Neural progenitor cell (in vitro differentiated cells): ENCODE results near the gene FMR1NB. TPM values are rescaled to one million over a fixed set of nuclear protein-coding genes. Genes with fewer than 3 reads are reported as not detected.

Experiments used
- DNase-seq: peaks from one replicate; pipeline ENCODE4 v3.0.0-alpha.2; 2016; ENCODE audit warnings: low spot score
- H2AFZ ChIP-seq: fragments of 200-600 bp; sonication (generic); replicated peaks from 2 replicates; pipeline ENCODE4 v1.6.1; 2016; ENCODE audit warnings: antibody characterized with exemption
- H3F3A ChIP-seq: fragments of 200-600 bp; sonication (generic); 2 replicates; pipeline ENCODE4 v1.6.1; 2016; ENCODE audit warnings: antibody characterized with exemption, low read depth
- H3K27ac ChIP-seq: fragments of 200-600 bp; sonication (generic); 2 replicates; pipeline ENCODE4 v1.5.1; 2016; ENCODE audit warnings: mild to moderate bottlenecking
- H3K27me3 ChIP-seq: fragments of 200-600 bp; sonication (generic); 2 replicates; pipeline ENCODE4 v1.6.1; 2016; ENCODE audit warnings: mild to moderate bottlenecking, moderate library complexity
- H3K36me3 ChIP-seq: fragments of 200-600 bp; sonication (generic); 2 replicates; pipeline ENCODE4 v1.5.1; 2016
- H3K4me1 ChIP-seq: fragments of 200-600 bp; sonication (generic); 2 replicates; pipeline ENCODE4 v1.6.1; 2016; ENCODE audit warnings: mixed run types
- H3K4me2 ChIP-seq: fragments of 200-600 bp; sonication (generic); 2 replicates; pipeline ENCODE4 v1.6.1; 2016
- H3K4me3 ChIP-seq: fragments of 200-600 bp; sonication (generic); 2 replicates; pipeline ENCODE4 v1.5.1; 2016
- H3K79me2 ChIP-seq: fragments of 200-600 bp; sonication (generic); 2 replicates; pipeline ENCODE4 v1.6.1; 2016; ENCODE audit warnings: low read depth
- H3K9ac ChIP-seq: fragments of 200-600 bp; sonication (generic); 2 replicates; pipeline ENCODE4 v1.6.1; 2016
- H3K9me3 ChIP-seq: fragments of 200-600 bp; sonication (generic); 2 replicates; pipeline ENCODE4 v1.5.1; 2016; ENCODE audit warnings: low read depth
- H4K20me1 ChIP-seq: fragments of 200-600 bp; sonication (generic); 2 replicates; pipeline ENCODE4 v1.6.1; 2016; ENCODE audit warnings: low read depth
- H3K27ac Mint-ChIP-seq: 3 replicates; pipeline ENCODE4 v1.8.0; 2021; ENCODE audit warnings: mixed read lengths
- H3K27me3 Mint-ChIP-seq: 2 replicates; pipeline ENCODE4 v1.8.0; 2022; ENCODE audit warnings: low read depth, mild to moderate bottlenecking, inconsistent platforms, moderate library complexity, mixed read lengths; ENCODE audit not compliant: insufficient read depth
- H3K36me3 Mint-ChIP-seq: 3 replicates; pipeline ENCODE4 v1.8.0; 2021; ENCODE audit warnings: mixed read lengths
- H3K4me1 Mint-ChIP-seq: 3 replicates; pipeline ENCODE4 v1.8.0; 2021; ENCODE audit warnings: mixed read lengths
- H3K4me3 Mint-ChIP-seq: 3 replicates; pipeline ENCODE4 v1.8.0; 2021; ENCODE audit warnings: mild to moderate bottlenecking, moderate library complexity, mixed read lengths
- H3K9me3 Mint-ChIP-seq: 3 replicates; pipeline ENCODE4 v1.8.0; 2020; ENCODE audit warnings: mixed read lengths
- EZH2 ChIP-seq: fragments of 200-600 bp; sonication (generic); IDR thresholded peaks from 2 replicates; pipeline ENCODE4 v1.6.1; 2017; ENCODE audit warnings: antibody characterized with exemption, mild to moderate bottlenecking, moderate library complexity
- EZH2phosphoT487 ChIP-seq: fragments of 200-600 bp; sonication (generic); IDR thresholded peaks from 2 replicates; pipeline ENCODE4 v1.6.1; 2017; ENCODE audit warnings: antibody characterized with exemption
- small RNA-seq: library from RNA; depleted of rRNA; stranded (forward); fragments of <200 nt; gene quantifications from one replicate; pipeline ENCODE3, GENCODE V24; 2015
- total RNA-seq: library from RNA; depleted of rRNA; stranded (reverse); fragments of >200 nt; gene quantifications from 2 replicates; pipeline ENCODE4 v1.2.3, GENCODE V29; 2015; ENCODE audit warnings: low replicate concordance
- TF ChIP-seq, protein P1 (sequence below): fragments of 200-600 bp; sonication (generic); IDR thresholded peaks from 2 replicates; pipeline ENCODE4 v1.5.1; 2017; ENCODE audit warnings: antibody characterized with exemption, mild to moderate bottlenecking

The FMR1NB gene
- total RNA-seq, 1 donor from 2014 or later, result not detected

GRCh38 chrX:148067285-148067684, 86.1 kb downstream of the FMR1NB start:
- Histone ChIP-seq H3K27ac (no peak overlapping the region), H3K79me2 (no peaks in the 10 kb centered on the region), H3K9me3 (no peaks in the 10 kb centered on the region), H3K9ac (no peak overlapping the region), H3F3A (no peaks in the 10 kb centered on the region), H3K4me2 (no peak overlapping the region), H3K4me1 (no peaks in the 10 kb centered on the region), H3K36me3 (no peaks in the 10 kb centered on the region), H2AFZ (no peak overlapping the region), H3K27me3 (no peaks in the 10 kb centered on the region), H3K4me3 (no peak overlapping the region), H4K20me1 (no peaks in the 10 kb centered on the region)
- DNase-seq, result no peak
- Mint-ChIP-seq H3K27ac (no peak overlapping the region), H3K9me3 (peaks cover 3% of the 10 kb centered on the region), H3K4me3 (no peak overlapping the region), H3K27me3 (peaks cover 2% of the 10 kb centered on the region), H3K4me1 (no peaks in the 10 kb centered on the region), H3K36me3 (no peaks in the 10 kb centered on the region)
- TF ChIP-seq, protein P1, sequence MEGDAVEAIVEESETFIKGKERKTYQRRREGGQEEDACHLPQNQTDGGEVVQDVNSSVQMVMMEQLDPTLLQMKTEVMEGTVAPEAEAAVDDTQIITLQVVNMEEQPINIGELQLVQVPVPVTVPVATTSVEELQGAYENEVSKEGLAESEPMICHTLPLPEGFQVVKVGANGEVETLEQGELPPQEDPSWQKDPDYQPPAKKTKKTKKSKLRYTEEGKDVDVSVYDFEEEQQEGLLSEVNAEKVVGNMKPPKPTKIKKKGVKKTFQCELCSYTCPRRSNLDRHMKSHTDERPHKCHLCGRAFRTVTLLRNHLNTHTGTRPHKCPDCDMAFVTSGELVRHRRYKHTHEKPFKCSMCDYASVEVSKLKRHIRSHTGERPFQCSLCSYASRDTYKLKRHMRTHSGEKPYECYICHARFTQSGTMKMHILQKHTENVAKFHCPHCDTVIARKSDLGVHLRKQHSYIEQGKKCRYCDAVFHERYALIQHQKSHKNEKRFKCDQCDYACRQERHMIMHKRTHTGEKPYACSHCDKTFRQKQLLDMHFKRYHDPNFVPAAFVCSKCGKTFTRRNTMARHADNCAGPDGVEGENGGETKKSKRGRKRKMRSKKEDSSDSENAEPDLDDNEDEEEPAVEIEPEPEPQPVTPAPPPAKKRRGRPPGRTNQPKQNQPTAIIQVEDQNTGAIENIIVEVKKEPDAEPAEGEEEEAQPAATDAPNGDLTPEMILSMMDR, result no peak
- no peak for TF ChIP-seq EZH2
- no peak for TF ChIP-seq EZH2phosphoT487

GRCh38 chrX:148069759-148070503, 88.8 kb downstream of the FMR1NB start:
- no peak overlapping the region for H3K27ac Mint-ChIP-seq
- H3K79me2 ChIP-seq, result no peaks in the 10 kb centered on the region
- H3K27ac ChIP-seq, result no peak overlapping the region
- peaks cover 2% of the 10 kb centered on the region for H3K27me3 Mint-ChIP-seq
- H4K20me1 ChIP-seq, result no peaks in the 10 kb centered on the region
- no peak for DNase-seq
- no peaks in the 10 kb centered on the region for H3K4me1 Mint-ChIP-seq
- H3F3A ChIP-seq, result no peaks in the 10 kb centered on the region
- H3K4me3 ChIP-seq, result no peak overlapping the region
- H2AFZ ChIP-seq, result no peak overlapping the region
- peaks cover 5% of the 10 kb centered on the region for H3K9me3 Mint-ChIP-seq
- no peaks in the 10 kb centered on the region for H3K9me3 ChIP-seq
- H3K4me2 ChIP-seq, result no peak overlapping the region
- TF ChIP-seq, protein P1, result no peak
- TF ChIP-seq EZH2phosphoT487, result no peak
- TF ChIP-seq EZH2, result no peak
- H3K27me3 ChIP-seq, result no peaks in the 10 kb centered on the region
- H3K4me3 Mint-ChIP-seq, result no peak overlapping the region
- no peaks in the 10 kb centered on the region for H3K36me3 Mint-ChIP-seq
- no peaks in the 10 kb centered on the region for H3K4me1 ChIP-seq
- no peak overlapping the region for H3K9ac ChIP-seq
- no peaks in the 10 kb centered on the region for H3K36me3 ChIP-seq

DNA sequence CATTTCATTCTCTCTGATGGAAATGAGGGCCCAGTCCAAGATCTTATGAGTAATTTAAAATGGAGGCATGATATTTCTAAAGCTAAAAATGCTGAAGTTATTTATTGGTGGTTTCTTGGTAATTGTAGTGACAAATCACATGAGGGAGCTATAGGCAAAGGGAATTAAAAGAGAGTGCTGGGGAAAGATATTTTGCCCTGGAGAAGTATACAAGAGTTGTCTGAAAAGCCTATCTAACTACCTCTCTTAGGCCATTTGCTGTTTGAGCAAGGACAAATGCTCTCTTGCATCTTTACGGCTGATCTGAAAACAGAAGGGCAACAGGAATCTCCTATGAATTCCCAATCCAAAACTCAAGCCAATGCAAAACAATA, 89.4 kb downstream of the FMR1NB start:
- no peaks in the 10 kb centered on the region for H3F3A ChIP-seq
- Mint-ChIP-seq H3K27ac (no peak overlapping the region), H3K4me3 (no peak overlapping the region), H3K9me3 (peaks cover 5% of the 10 kb centered on the region), H3K27me3 (peaks cover 2% of the 10 kb centered on the region), H3K36me3 (no peaks in the 10 kb centered on the region), H3K4me1 (no peaks in the 10 kb centered on the region)
- no peaks in the 10 kb centered on the region for H4K20me1 ChIP-seq
- no peak overlapping the region for H3K9ac ChIP-seq
- no peaks in the 10 kb centered on the region for H3K79me2 ChIP-seq
- DNase-seq, result no peak
- H3K9me3 ChIP-seq, result no peaks in the 10 kb centered on the region
- no peaks in the 10 kb centered on the region for H3K27me3 ChIP-seq
- H3K4me1 ChIP-seq, result no peaks in the 10 kb centered on the region
- no peaks in the 10 kb centered on the region for H3K36me3 ChIP-seq
- TF ChIP-seq EZH2phosphoT487, result no peak
- TF ChIP-seq, protein P1, result peak; percentile 34
- no peak overlapping the region for H3K27ac ChIP-seq
- H3K4me2 ChIP-seq, result no peak overlapping the region
- H2AFZ ChIP-seq, result no peak overlapping the region
- no peak overlapping the region for H3K4me3 ChIP-seq

Small RNA genes within 50 kb of the gene (small RNA-seq; reads per million reads assigned to genes)
- gene RNA5SP524, result not detected

Other genes with a start within 250 kb of the FMR1NB start
- gene FMR1, start 69.4 kb upstream of the FMR1NB start, total RNA-seq, result 43.8 and 61.1 TPM in 2 replicates